Measurements from ENCODE around the gene NPNT.

NPNT gene

DNA sequence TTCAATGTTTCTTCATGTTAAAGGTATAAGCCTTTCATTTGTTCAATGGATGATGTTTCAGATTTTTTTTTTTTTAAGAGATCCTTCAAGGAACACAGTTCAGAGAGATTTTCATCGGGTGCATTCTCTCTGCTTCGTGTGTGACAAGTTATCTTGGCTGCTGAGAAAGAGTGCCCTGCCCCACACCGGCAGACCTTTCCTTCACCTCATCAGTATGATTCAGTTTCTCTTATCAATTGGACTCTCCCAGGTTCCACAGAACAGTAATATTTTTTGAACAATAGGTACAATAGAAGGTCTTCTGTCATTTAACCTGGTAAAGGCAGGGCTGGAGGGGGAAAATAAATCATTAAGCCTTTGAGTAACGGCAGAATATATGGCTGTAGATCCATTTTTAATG lies 75.8 kb downstream of the NPNT start:
- no peak for DNase-seq (ENCODE audit: low read depth)

DNA sequence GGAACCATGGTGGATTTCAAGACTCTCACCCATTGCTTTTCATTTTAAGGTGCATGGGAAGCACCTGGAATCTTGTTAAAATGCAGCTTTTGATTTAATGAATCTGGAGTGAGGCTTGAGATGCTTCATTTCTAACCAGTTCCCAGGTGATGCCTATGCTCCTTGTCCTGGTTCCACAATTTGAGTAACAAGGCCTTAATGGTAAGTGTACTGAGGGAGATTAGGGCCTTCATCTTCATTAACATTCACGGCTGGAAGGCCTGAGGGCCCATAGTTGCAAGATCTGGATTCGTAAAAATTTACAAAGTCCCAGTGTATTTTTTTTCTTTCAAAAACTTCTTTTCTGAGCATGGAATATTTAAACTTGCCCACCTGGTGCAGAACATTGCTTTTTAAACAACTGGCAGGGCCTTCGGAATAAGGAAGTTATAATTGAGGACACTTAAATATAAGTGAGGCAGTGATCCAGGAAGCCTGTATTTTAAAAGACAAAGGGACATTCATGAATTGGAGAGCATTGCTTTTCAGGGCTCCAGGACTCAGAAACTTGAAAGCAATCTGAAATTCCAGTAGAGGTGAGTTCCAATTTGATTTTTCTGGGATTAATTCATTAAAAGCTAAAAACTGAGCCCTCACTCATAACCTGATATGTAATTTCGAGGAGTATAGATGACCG lies 77.8 kb downstream of the NPNT start:
- DNase-seq (ENCODE audit: low read depth), result no peak

DNA sequence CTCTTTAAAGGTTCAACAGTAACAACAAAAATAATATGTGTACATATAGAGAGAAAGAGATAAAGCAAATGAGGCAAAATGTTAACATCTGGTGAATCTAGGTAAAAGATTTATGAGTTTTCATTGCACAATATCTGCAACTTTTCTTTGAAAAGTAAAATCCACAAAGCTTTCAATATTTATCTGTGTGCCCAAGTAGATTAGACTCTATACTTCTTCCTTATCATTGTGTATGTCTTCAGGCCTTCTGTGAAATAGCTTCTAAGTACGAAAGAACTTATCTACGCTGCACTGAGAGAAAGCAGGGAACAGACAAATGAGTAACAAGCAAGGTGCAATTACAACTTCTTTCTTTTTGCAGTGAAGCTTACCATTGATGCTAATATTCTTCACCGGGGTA lies 81.6 kb downstream of the NPNT start:
- DNase-seq (ENCODE audit: low read depth), result no peak

DNA sequence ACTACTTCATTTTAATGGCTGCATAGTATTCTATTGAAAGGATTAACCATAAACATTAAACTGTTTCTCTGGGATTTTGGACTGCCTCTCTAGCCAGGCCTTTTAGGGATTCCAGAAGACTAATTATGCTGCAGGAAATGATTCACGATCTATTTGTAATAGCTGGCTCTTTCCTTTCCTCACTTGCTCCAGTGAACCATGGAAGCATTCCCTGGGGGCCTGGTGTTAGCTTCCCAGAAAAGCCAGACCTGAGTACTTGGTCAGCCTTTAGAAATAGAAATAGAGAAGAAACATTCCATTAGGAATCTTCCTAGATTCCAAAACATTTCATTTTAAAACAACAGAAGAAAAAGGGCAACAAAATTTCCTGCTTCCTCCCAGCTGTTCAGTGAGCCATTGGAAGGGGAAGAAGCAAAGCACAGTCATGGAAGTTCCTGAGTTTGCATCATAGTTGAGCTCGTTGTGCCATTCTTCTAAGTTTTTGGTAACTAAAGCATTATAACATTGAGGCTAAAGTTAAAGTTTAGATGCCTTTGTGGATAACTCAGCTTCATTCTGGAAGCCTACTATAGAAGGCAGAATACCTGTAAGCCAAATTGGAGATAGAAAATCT lies 83.5 kb downstream of the NPNT start:
- no peak for DNase-seq (ENCODE audit: low read depth)

DNA sequence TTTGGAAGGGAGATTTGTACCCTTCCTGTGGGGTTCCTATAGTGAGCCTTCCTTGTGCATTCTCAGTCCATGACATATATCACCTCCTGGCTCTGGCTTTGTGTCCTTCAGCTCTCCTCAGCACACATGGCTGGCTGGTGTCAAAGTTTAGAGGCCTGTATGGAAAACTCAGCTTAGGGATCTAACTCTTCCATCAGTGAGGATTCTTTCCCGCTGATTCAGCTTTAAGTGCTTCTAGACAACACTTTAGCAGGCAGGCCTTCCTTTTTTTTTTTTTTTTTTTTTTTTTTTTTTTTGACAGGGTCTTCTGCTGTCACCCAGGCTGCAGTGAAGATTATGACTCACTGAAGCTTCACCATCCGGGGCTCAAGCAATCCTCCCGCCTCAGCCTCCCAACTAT lies 84.2 kb downstream of the NPNT start:
- no peak for DNase-seq (ENCODE audit: low read depth)

DNA sequence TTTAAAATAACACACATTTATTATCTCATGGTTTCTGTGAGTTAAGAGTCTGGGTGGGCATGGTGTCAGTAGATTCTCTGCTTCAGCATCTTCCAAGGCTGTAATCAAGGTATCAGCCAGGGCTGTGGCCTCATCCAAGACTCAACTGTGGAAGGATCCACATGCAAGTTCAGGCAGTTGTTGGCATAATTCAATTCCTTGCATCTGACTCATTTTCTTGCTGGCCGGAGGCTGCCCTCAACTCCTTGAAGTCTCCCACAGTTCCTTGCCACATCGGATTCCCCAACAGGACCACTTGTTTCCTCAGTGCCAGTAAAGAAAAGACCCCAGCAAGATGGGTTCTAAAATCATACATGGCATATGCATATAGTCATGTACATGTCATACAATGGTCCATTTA lies 93.4 kb downstream of the NPNT start:
- no peak for DNase-seq (ENCODE audit: low read depth)

DNA sequence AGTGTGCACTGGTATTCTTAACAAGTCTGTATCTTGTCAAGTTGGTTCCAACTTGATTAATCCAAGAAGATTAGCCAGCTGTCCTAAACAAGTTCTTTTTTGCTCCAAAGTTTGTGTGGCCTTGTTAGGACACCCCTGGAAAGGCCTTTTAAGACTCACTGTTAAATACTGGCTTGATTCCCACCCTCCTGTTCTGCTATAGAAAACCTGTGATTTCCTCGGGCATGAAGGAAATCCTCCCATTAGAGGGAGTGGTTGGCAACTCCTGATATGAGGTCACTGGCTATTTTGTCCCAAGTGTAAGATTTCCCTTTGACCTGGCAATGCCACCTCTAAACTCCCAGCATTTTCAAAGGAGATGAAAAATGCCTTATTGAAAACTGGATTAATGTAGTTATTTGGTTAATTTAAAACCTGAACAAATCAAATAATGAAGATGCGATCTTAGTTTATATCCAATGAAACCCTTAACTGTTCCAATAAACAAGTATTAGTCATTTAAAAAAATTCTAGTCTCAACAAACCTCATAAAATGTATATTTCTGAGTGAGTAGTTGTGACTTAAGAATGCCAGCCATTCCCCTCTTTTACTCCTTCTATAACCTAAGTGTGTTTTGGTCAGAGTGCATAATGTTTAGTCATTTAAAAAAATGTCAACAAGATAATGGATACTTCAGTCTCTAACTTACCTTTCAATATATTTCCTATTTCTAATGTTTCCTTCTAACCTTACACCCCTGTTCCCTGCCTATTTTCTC lies 94.4 kb downstream of the NPNT start:
- no peak for DNase-seq (ENCODE audit: low read depth)

DNA sequence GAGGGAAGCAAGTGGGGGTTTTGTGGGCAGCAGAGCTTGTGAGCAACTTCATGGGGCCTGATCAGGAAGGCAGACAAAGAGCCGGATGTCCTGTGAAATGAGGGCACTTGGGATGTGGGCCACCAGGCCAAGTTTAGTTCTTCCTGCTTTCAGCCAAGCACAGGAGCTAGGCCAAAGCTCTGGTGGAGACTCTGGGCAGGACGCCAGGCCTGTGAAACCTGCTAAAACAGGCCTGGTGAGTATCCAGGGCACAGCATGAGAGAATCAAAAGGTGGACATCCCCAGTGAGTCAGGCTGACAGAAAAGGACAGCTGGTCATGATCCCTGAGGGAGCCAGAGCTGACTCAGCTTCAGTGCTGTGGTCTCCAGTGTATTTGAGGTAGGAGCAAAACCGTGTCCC lies 95.7 kb downstream of the NPNT start:
- DNase-seq (ENCODE audit: low read depth), result no peak

DNA sequence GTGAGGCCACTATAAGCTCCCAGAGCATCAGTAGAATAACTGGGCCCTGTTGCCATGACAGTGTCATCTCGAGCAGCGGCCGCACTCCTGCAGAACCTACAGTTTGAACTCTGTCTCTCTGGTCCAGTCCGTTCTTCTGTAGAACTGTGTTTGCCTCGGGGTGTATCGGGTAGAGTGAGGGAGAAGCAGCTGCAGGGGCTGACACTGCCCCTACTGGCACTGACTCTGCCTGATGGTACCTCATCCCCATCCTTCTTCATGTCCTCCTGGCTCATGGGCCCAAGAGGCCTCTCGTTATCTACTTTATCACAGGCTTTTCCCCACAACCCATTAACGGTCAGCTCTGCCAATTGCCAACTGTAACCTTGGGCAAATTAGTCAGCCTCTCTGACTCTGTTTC lies 96.5 kb downstream of the NPNT start:
- no peak for DNase-seq (ENCODE audit: low read depth)

DNA sequence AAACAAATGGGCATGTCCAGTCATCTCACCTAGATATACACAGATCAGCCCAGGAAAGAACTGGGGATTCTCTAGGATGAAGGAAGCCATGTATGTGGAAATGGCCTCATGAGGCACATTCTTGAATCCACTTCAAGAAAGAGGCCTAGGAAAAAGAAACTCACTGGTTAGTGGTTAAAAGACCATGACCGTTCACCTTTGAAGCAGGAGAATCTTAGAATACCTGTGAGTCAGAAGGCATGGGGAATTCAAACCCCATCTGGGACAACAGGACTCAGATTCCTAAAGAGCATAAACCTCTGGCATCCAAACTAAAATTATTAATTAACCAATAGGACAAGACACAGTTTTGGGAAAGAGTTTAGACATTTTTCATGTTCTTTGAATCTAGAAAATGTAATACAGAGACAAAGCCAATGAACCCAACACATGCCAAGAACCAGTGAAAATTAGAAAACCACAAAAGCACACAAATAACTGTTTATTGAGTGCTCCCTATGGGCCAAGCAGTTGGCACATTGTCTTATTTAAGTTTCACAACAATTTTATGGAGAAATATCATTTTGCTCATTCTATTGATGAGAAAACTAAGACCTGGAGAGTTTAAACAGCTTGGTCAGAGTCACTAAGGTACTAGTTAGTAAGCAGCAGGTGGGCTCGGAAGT lies 97.5 kb downstream of the NPNT start:
- DNase-seq (ENCODE audit: low read depth), result no peak

DNA sequence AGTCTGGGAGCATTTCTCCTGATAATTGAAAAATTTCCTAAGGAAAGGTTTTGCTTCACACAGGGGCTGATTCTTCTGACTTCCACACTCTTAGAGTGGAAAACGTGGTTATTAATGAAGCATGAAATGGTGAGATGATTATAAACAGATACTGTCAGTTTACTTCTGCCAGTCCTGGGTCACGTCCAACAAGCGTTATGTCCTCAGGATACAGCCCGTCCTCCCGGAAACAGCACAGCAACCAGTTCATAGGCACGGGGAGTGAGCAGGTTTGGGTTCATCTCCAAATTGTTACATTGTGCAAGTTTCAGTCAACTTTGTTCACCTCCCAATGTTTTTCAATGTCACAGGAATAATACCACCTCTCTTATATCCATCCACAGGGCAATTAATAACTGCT lies 98.8 kb downstream of the NPNT start:
- no peak for DNase-seq (ENCODE audit: low read depth)

DNA sequence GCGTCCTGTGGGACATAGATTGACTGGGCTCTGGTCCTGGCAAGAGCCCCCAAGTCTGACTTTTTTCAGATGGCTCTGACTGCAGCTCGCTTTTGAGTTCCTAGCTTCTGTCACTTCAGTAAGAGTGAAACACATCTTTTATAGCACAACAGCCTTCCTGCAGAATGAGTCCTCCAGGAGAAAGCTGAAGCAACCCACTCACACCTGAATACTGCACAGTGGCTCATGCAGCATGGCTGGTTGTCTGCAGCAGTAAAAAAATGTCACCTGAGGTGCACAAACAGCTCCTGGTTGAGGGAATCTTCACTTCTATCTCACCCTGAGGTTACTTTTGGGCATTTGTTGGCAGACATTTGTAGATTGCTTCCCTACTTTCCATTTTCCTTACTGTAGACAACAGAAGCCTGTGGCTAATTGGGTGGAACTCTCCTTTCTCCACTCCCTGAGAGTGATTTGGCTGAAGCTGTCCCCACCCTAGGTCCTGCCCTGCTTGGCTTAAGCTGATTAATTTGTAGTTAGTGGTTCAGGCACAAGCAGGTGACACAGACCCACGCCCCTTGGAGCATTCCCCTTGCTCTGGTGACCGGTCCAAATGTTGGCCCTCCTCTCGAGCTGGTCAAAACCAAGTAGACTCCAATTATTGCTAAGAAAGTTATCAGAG lies 99.7 kb downstream of the NPNT start:
- no peak for DNase-seq (ENCODE audit: low read depth)

DNA sequence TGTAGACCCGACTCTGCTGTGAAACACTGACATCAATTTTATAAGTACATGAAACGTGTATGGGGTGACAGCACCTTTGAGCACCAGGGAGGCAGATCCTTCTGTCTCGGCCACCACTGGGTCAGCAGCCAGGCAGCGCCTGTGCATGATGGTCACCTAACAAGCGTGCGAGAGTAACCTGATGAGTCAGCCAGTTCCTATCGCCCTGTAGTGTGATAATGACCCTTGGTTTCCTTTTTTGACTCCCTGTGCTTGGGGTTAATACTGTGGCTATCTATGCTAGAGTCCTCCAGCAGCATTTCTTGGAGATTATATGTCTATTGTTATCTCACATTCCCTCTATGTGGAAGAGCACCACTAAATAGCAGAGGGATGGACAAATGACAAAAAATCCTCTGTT lies 101.6 kb downstream of the NPNT start:
- no peak for DNase-seq (ENCODE audit: low read depth)

DNA sequence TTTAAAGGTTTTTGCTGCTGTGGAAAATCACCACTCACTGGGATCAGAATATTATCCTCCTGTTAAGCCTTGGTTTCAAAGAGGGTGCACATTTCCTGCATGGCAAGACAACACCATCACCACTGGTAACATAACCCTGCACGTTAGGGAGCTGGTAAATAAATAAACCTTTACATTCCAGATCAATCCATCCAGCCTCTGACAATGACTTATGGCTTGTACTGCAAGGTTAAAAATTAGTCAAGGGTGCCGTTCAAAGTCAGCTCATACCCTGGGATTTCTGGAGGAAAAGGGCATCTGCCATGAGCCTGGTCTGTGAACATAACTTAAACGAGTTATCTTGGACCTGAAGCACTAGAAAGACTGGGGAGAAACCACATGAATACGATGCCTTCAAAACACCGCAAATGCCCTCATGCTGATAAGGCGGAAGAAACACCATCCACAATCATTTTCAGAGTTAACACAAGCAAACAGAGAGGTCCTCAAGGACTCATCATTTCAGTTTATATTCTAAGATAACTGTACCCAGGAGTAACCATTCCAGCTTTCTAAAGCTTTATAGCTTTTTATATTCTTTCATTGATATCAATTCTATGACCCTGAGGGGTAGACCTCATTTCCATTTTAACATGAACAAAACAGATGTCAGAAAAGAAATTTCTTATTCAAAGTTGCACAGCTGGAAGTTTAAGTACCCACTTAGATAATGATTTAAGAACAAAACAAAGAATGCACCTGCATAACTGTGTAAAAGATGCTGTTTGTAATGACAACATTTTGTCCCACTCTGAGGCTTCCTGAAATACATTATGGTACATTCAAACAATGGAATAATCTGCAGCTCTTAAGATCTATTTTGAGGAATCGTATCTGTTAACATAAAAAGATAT lies 103.1 kb downstream of the NPNT start:
- no peak for DNase-seq (ENCODE audit: low read depth)

DNA sequence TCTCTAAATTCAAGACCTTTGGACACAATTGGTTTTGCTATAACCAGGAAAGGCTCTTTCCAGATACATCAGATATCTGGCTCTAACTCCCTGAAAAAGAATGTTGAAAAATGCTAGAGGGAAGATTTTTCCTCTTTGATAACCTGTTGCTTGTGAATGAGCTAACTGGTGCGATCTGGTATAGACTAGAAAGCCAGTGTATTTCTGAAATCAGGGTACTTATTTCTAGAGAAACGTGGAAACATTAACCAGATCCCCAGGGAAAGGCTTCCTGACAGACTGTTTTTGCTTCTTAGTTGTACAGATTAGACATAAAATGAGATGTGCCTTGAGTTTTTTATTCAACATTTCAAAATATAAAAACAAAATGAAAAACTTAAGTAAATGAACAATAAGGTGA lies 107.7 kb downstream of the NPNT start:
- no peak for DNase-seq (ENCODE audit: low read depth)

DNA sequence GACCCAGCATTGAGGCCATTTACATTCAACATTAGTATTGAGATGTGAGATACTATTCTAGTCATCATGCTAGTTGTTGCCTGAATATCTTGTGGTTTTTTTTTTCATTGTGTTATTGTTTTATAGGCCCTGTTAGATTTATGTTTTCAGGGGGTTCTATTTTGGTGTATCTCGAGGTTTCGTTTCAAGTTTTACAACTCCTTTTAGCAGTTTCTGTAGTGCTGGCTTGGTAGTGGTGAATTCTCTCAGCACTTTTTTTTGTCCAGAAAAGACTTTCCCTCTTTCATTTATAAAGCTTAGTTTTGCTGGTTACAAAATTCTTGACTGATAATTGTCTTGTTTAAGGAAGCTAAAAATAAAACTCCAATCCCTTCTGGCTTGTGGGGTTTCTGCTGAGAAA lies 115.5 kb downstream of the NPNT start:
- DNase-seq (ENCODE audit: low read depth), result no peak

DNA sequence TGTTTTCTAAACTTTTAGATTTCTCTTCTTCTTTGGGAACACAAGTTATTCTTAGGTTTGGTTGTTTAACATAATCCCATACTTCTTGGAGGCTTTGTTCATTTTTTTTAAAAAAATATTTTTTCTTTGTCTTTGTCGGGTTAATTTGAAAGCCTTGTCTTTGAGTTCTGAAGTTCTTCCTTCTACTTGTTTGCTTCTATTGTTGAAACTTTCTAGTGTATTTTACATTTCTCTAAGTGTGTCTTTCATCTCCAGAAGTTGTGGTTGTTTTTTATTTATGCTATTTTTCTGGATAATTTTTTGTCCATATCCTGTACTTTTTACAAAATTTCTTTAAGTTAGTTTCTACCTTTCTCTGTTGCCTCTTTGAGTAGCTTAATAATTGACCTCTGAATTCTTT lies 116.1 kb downstream of the NPNT start:
- no peak for DNase-seq (ENCODE audit: low read depth)

DNA sequence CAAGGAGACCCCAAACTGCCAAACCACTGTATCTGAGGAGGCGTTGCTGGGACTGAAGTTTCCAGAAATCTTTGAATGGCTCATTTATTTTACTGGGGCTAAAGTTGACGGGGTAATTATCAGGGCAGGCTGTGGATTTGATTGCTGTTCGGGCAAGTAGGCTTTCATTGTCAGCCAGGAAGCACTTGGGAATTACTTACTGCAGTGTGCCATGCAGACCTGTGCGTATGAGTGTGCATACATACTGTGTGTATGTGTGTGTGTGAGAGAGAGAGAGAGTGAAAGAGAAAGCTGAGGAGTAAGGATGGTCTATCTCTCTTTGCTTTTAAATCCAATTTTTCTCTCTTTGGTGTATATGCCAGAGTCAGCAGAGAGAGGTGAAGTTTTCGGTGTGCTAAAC lies 122.7 kb downstream of the NPNT start:
- DNase-seq (ENCODE audit: low read depth), result no peak

DNA sequence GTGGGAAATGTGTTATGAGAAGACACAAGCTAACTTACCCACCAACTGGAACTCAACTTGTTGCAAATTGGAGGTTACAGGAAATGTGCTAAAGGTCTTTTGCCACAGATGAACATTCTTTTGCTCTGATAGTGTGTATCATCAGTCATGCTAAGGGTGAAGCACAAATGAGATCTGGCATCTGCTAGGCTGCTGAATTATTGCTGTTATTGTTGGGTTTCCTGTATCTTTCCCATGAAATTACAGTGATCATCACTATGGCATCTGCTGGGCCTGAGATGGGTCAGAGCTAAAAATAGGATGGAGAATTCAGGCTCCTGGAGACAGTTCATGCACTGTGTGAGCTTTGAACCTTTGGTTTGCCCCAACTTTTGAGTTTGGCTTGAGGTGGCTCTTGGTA lies 124.5 kb downstream of the NPNT start:
- DNase-seq (ENCODE audit: low read depth), result no peak
